Activated T-cell treated with anti-CD3 and anti-CD28 coated beads, Interleukin-2, amount 50 U/mL, for 4 hours (primary cell): ENCODE results near the gene ATRNL1. TPM values are rescaled to one million over a fixed set of nuclear protein-coding genes. Genes with fewer than 3 reads are reported as not detected.

ENCODE experiments used
- ATAC-seq, 2 donors: fragments of 200-7000 bp; cut with Tn5 transposase; one replicate each; pipeline ENCODE4 v1.10.0; 2021
- DNase-seq: peaks from one replicate; pipeline ENCODE4 v3.0.0-alpha.2; 2020
- H3K27me3 Mint-ChIP-seq: one replicate; pipeline ENCODE4 v1.8.0; 2021; ENCODE audit warnings: low read depth, mixed read lengths
- H3K36me3 Mint-ChIP-seq: one replicate; pipeline ENCODE4 v1.8.0; 2022; ENCODE audit warnings: mixed read lengths; ENCODE audit not compliant: insufficient read depth
- H3K4me1 Mint-ChIP-seq: one replicate; pipeline ENCODE4 v1.8.0; 2021; ENCODE audit warnings: low read depth, mixed read lengths
- H3K4me3 Mint-ChIP-seq: one replicate; pipeline ENCODE4 v1.8.0; 2021; ENCODE audit warnings: mild to moderate bottlenecking, moderate library complexity, mixed read lengths
- H3K9me3 Mint-ChIP-seq: one replicate; pipeline ENCODE4 v1.8.0; 2021; ENCODE audit warnings: mixed read lengths
- total RNA-seq, 3 donors: library from RNA; stranded (reverse); gene quantifications; one replicate each; pipeline ENCODE4 v1.2.1, GENCODE V29; 2021

Gene ATRNL1
- total RNA-seq, 3 donors from 2014 or later: 0.11 to 0.16 TPM; not detected in 1

- Mint-ChIP-seq H3K27me3 (no peaks in the 10 kb centered on the region), H3K9me3 (peaks cover 7% of the 10 kb centered on the region), H3K36me3 (no peaks in the 10 kb centered on the region), H3K4me3 (no peak overlapping the region), H3K4me1 (no peaks in the 10 kb centered on the region)
- no peak for DNase-seq
- no peak for ATAC-seq
Measured at GRCh38 chr10:115915429-115915828, 822.3 kb downstream of the ATRNL1 start.

- H3K4me3 Mint-ChIP-seq: no peak overlapping the region
- no peaks in the 10 kb centered on the region for H3K4me1 Mint-ChIP-seq
- DNase-seq: no peak
- H3K9me3 Mint-ChIP-seq: peaks cover 7% of the 10 kb centered on the region
- no peaks in the 10 kb centered on the region for H3K36me3 Mint-ChIP-seq
- no peak for ATAC-seq
- H3K27me3 Mint-ChIP-seq: no peaks in the 10 kb centered on the region
Measured at GRCh38 chr10:115918812-115919211, 825.6 kb downstream of the ATRNL1 start.

DNA sequence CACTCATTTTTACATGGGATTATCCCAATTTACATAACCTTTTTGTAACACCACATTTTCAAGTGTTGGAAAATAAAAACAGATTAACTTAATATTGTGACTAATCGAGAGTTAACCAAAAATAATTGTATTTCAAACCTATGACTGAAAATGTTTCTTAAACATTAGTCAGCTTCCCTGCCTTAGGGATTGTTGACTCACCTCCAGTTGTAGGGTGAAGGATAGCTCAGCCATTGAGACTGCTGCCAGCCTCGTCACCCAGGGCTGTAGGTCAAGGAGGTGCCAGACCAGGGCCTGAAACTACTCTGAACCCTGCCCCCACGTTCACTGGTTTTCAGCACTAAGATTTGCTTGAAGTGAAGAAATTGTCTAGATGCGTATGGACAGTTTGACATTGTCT lies 828.6 kb downstream of the ATRNL1 start:
- DNase-seq: no peak
- Mint-ChIP-seq H3K9me3 (peaks cover 20% of the 10 kb centered on the region), H3K4me1 (no peaks in the 10 kb centered on the region), H3K27me3 (no peaks in the 10 kb centered on the region), H3K4me3 (no peak overlapping the region), H3K36me3 (no peaks in the 10 kb centered on the region)
- no peak for ATAC-seq

DNA sequence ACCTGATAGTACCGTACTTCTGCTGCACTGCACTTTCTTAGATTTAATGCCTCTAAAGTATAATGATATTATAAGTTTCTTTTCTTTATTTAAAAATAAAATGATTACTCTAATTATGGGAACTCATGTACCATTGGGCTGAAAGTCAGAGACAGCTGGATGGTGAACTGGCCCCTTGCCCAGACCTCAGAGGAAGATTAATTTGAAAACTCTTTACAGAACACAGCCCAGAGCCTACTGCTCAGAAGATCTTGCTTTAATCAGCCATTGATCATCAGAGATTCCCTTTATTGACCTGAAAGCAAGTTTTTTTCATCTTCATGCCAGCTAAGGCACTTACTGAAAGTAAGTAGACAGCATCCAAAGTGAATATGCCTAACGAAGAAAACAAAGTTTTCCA lies 838.1 kb downstream of the ATRNL1 start:
- H3K27me3 Mint-ChIP-seq: no peaks in the 10 kb centered on the region
- H3K4me1 Mint-ChIP-seq: no peaks in the 10 kb centered on the region
- no peak overlapping the region for H3K4me3 Mint-ChIP-seq
- peaks cover 6% of the 10 kb centered on the region for H3K9me3 Mint-ChIP-seq
- DNase-seq: no peak
- no peak for ATAC-seq
- no peaks in the 10 kb centered on the region for H3K36me3 Mint-ChIP-seq

- Mint-ChIP-seq H3K4me1 (no peaks in the 10 kb centered on the region), H3K36me3 (no peaks in the 10 kb centered on the region), H3K9me3 (peaks cover 6% of the 10 kb centered on the region), H3K27me3 (no peaks in the 10 kb centered on the region), H3K4me3 (no peak overlapping the region)
- DNase-seq (no peak), ATAC-seq (no peak)
Measured at GRCh38 chr10:115932099-115932498, 838.9 kb downstream of the ATRNL1 start.

GRCh38 chr10:115933098-115933497 lies 839.9 kb downstream of the ATRNL1 start:
- DNase-seq: no peak
- no peaks in the 10 kb centered on the region for H3K36me3 Mint-ChIP-seq
- no peak for ATAC-seq
- H3K4me3 Mint-ChIP-seq: no peak overlapping the region
- H3K4me1 Mint-ChIP-seq: no peaks in the 10 kb centered on the region
- H3K9me3 Mint-ChIP-seq: peaks cover 6% of the 10 kb centered on the region
- no peaks in the 10 kb centered on the region for H3K27me3 Mint-ChIP-seq

GRCh38 chr10:115935731-115936130 lies 842.6 kb downstream of the ATRNL1 start:
- H3K4me1 Mint-ChIP-seq: no peaks in the 10 kb centered on the region
- no peak overlapping the region for H3K4me3 Mint-ChIP-seq
- H3K27me3 Mint-ChIP-seq: no peaks in the 10 kb centered on the region
- no peaks in the 10 kb centered on the region for H3K36me3 Mint-ChIP-seq
- DNase-seq (no peak), ATAC-seq (no peak)
- peaks cover 15% of the 10 kb centered on the region for H3K9me3 Mint-ChIP-seq

GRCh38 chr10:115936926-115937767 lies 844.0 kb downstream of the ATRNL1 start:
- no peaks in the 10 kb centered on the region for H3K4me1 Mint-ChIP-seq
- H3K36me3 Mint-ChIP-seq: no peaks in the 10 kb centered on the region
- no peaks in the 10 kb centered on the region for H3K27me3 Mint-ChIP-seq
- DNase-seq (no peak), ATAC-seq (no peak)
- no peak overlapping the region for H3K4me3 Mint-ChIP-seq
- H3K9me3 Mint-ChIP-seq: peaks cover 15% of the 10 kb centered on the region

- no peaks in the 10 kb centered on the region for H3K4me1 Mint-ChIP-seq
Measured at GRCh38 chr10:115937768-115938056, 844.5 kb downstream of the ATRNL1 start.

DNA sequence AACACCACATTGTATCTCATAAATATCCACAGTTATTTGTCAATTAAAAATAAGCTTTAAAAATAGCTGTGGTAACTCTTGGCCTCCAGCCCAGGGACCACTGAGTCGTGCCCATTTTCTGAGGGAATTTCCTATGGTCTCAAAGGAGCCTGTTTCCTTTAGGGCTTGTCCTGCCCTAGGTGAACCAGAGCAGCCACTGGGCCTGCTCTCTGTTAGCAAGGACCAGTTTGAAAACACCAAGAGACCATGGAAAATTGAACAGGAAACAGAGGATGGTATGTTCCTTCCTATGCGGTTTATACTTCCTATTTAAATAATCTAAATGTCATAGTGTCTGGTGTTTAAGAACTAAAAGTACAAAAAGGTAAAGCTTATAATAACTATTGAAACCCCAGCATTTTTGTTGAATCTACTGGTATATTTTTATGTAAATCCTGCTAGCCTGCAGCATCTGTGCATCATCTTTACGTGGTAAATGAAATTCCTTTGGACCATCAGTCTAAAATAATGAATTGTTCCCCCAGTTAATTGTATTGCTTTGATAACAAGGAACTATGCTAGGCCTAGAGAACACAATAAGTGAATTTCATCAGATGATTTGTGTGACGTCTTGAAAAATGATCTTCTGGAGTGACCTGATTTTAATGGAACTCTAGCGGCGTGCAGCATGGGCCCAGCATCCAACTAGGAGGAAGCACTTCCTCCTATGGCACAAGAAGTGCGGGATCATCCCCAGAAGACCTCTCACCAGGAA lies 846.1 kb downstream of the ATRNL1 start:
- DNase-seq (no peak), ATAC-seq (no peak)
- H3K4me3 Mint-ChIP-seq: no peak overlapping the region
- H3K27me3 Mint-ChIP-seq: no peaks in the 10 kb centered on the region
- peaks cover 19% of the 10 kb centered on the region for H3K9me3 Mint-ChIP-seq
- no peaks in the 10 kb centered on the region for H3K36me3 Mint-ChIP-seq
- H3K4me1 Mint-ChIP-seq: no peaks in the 10 kb centered on the region

More at GRCh38 chr10:115937768-115938056, 844.5 kb downstream of the ATRNL1 start:
- ATAC-seq (no peak), DNase-seq (no peak)
- H3K36me3 Mint-ChIP-seq: no peaks in the 10 kb centered on the region
- no peaks in the 10 kb centered on the region for H3K27me3 Mint-ChIP-seq
- peaks cover 15% of the 10 kb centered on the region for H3K9me3 Mint-ChIP-seq
- H3K4me3 Mint-ChIP-seq: no peak overlapping the region

GRCh38 chr10:115941361-115941771 lies 848.2 kb downstream of the ATRNL1 start:
- Mint-ChIP-seq H3K36me3 (no peaks in the 10 kb centered on the region), H3K9me3 (peaks cover 13% of the 10 kb centered on the region), H3K27me3 (no peaks in the 10 kb centered on the region), H3K4me1 (no peaks in the 10 kb centered on the region), H3K4me3 (no peak overlapping the region)
- ATAC-seq (no peak), DNase-seq (no peak)

- no peaks in the 10 kb centered on the region for H3K36me3 Mint-ChIP-seq
Measured at GRCh38 chr10:115942101-115942500, 848.9 kb downstream of the ATRNL1 start.

DNA sequence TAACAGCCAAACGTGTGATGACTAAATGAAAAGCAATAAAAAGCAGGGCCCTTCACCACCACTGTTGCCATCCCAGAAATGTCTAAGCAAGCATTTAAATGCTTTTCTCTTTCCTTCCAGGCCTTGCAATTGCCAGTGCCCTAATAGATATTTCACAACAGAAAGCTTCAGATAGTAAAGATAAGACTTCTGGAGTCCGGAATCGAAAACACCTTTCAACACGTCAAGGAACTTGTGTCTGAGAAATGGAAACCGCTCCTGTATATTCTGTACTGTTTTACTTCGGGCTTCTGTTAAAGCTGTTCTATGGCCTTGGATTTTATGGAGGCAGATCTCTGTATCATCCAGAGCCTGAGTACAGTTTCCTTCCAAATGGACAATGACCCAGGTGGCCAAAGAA lies 851.4 kb downstream of the ATRNL1 start:
- ATAC-seq (no peak), DNase-seq (no peak)
- Mint-ChIP-seq H3K36me3 (no peaks in the 10 kb centered on the region), H3K4me3 (no peak overlapping the region), H3K9me3 (peaks cover 8% of the 10 kb centered on the region), H3K4me1 (no peaks in the 10 kb centered on the region), H3K27me3 (no peaks in the 10 kb centered on the region)

More at GRCh38 chr10:115942101-115942500, 848.9 kb downstream of the ATRNL1 start:
- Mint-ChIP-seq H3K4me3 (no peak overlapping the region), H3K27me3 (no peaks in the 10 kb centered on the region), H3K9me3 (peaks cover 13% of the 10 kb centered on the region), H3K4me1 (no peaks in the 10 kb centered on the region)
- DNase-seq: no peak
- ATAC-seq: no peak

- no peaks in the 10 kb centered on the region for H3K36me3 Mint-ChIP-seq
- H3K4me1 Mint-ChIP-seq: no peaks in the 10 kb centered on the region
- DNase-seq (no peak), ATAC-seq (no peak)
- no peak overlapping the region for H3K4me3 Mint-ChIP-seq
- H3K9me3 Mint-ChIP-seq: peaks cover 4% of the 10 kb centered on the region
- H3K27me3 Mint-ChIP-seq: no peaks in the 10 kb centered on the region
Measured at GRCh38 chr10:115945701-115946445, 852.7 kb downstream of the ATRNL1 start.
